Activated CD8-positive, alpha-beta memory T cell treated with anti-CD3 and anti-CD28 coated beads for 24 hours (primary cell): ENCODE data around the gene DHX57.
"Not testable (repeated sequence)": the region's sequence is repeated elsewhere in the genome, so short reads cannot be mapped to it uniquely, and the experiment has no call there.

Experiments
- DNase-seq: peaks from one replicate; pipeline ENCODE4 v3.0.0-alpha.2; 2020

Gene DHX57

DNA sequence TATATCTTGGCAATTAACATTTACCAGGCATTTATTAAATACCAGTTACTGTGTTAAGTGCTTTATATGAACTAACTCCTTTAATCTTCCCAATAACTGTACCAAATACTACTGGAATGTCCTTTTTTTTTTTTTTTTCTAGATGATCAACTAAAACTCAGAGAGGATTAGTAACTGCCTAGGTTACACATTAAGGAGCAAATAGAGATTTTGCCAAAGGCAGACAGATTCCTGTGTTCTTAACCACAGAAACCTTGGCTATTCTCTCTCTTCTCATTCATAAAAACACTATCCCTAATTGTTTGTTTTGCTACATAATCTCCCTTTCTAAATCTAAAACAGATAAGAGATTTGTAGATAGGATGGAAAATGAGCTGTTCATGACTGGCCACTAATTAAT lies 13.3 kb downstream of the DHX57 start:
- no peak for DNase-seq

DNA sequence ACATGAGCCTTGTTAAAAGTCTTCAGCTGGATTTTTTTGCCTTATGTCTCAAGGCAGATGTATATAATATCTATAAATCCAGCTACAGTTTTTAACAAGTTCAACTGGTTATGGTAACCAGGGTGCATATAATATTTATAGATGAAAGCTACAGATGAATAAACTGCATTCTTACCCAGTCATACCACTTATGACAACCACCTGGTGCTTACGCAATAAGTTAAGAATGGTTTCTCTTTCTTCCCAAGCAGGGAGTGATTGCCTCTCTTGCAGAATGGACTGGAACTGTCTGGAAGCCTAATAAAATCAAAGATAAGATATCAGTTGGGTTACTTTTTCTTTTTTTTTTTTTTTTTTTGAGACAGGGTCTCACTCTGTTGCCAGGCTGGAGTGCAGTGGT lies 19.6 kb downstream of the DHX57 start:
- no peak for DNase-seq

DNA sequence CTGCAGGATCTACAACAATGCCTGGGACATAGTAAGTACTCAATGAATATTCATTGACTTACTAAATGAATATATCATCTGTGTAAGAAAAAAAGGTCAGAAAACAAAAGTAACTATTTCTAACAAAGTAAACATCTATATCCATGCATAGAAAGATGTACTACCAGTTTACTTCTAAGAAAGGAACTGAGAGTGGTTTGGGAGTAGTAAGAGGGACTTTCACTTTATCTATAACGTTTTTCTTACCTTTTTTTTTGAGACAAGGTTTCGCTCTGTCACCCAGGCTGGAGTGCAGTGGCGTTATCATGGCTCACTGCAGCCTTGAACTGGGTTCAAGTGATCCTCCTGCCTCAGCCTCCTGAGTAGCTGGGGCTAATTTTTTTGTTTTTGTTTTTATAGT lies 25.7 kb downstream of the DHX57 start:
- DNase-seq: no peak

DNA sequence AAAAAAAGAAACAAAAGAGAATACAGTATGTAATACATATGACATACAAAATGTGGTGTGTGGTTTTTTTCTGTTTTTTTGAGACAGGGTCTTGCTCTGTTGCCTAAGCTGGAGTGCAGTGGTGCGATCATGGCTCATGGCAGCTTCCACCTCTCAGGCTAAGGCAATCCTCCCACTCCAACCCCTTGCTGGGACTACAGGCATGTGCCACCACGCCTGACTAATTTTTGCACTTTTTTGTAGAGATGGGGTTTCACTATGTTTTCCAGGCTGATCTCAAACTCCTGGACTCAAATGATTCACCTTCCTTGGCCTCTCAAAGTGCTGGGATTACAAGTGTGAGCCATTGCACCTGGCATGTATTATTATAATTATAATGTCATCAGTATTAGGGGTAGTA lies 38.9 kb downstream of the DHX57 start:
- DNase-seq: no peak

DNA sequence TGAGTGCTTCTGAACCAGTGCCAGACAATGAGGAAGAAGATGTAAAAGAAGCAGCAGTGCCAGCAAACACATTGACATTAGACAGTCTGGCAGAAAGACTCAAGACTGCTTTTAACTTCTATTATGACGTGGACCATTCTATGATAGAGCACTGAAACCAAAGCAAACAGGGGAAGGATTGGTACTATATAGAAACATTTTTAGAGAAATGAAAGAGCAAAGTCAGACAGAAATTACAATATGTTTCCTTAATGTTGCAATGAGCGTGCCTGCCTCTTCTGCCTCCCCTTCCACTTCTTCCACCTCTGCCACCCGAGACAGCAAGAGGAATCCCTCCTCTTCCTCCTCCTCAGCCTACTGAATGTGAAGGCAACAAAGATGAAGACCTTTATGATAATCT lies 39.7 kb downstream of the DHX57 start:
- no peak for DNase-seq

DNA sequence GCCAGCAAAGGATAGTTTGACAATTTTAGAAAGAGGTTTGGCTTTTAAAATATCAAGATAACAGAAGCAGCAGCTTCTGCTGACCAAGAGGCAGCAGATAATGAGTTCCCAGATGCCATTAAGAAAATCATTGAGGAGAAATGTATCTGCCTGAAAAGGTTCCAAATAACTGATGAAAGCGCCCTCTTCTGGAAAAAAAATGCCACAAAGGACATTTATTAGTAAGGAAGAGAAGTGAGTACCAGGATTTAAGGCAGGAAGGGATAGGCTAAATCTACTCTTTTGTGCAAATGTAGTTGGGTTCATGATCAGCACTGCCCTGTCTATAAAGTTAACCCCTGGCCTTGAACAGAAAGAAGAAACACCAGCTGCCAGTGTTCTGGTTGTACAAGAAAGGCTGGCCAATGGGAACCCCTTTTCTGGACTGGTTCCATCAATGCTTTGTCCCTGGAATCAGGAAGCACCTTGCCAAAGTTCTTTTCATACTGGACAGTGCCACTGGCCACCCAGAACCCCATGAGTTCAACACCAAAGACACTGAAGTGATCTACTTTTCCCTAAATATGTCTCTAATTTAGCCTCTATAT lies 40.6 kb downstream of the DHX57 start:
- no peak for DNase-seq

DNA sequence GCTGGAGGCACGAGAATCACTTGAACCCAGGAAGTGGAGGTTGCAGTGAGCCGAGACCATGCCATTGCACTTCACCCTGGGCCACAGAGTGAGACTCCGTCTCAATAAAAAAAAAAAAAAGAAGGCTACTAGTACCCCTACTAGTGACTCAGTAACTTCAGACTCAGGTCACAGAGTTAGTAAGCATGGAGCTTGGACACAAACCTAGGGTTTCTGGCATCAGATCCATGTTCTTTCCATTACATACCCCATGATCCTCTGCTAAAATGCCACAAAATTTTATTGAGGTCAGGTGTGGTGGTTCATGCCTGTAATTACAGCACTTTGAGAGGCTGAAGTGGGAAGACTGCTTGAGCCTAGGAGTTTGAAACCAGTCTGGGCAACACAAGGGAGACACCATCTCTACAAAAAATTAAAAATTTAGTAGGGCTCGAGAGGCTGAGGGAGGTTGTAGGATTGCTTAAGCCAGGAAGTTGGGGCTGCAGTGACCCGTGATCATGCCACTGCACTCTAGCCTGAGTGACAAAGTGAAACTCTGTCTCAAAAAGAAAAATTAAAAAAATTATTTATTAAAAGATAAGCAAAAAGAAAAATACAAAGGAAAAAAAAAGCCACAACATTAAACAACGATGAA lies 45.1 kb downstream of the DHX57 start:
- no peak for DNase-seq

DNA sequence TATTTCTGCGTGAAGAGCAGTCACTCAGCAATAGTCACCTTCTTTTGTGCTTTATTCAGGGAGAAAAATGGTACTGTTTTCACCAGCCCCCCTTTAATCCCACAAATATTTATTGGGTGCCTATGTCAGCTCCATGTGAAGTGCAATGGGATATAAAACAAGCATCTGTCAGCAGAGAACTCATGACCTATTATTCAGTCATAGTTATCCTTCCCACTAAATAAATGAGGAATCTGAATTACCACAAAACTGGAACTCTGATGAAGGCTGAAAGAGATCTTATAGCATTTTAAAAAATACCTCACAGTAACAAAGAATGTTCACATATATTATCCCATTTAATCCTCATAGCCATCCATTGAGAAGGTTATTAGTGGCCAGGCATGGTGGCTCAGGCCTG lies 45.8 kb downstream of the DHX57 start:
- no peak for DNase-seq

DNA sequence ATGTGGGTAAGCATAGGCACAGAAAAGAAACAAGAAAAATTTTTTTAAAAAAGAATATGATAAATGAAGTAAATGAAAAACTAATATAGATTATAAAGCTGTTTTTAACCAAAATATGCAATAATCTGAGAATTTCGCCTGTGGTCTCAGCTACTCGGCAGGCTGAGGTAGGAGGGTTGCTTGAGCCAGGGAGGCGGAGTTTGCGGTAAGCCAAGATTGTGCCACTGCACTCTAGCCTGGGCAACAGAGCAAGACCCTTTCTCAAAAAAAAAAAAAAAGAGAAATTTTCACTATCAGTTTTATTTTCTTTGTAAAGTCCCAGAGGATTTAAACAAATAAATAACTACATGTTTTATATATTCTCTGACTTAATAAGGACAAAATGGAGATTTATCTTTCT lies 47.3 kb downstream of the DHX57 start:
- DNase-seq: no peak

DNA sequence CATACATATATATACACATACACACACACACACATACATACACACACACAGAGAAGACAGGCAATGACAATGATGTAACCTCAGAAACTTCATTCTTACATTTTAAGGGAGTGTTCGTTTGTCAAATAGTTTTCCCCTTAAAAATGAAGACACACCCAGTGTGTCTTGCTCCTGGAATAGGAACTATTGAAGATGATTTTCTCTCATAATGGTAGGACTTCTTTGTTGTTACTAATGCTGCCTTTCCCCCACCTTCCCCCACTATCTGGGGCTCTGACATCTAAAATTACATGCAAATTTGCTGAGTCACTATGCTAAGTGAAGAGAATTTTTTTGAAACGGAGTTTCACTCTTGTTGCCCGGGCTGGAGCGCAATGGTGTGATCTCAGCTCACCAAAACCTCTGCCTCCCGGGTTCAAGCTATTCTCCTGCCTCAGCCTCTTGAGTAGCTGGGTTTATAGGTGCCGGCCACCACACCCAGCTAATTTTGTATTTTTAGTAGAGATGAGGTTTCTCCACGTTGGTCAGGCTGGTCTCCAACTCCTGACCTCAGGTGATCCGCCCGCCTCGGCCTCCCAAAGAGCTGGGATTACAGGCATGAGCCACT lies 48.1 kb downstream of the DHX57 start:
- DNase-seq: not testable (repeated sequence)

DNA sequence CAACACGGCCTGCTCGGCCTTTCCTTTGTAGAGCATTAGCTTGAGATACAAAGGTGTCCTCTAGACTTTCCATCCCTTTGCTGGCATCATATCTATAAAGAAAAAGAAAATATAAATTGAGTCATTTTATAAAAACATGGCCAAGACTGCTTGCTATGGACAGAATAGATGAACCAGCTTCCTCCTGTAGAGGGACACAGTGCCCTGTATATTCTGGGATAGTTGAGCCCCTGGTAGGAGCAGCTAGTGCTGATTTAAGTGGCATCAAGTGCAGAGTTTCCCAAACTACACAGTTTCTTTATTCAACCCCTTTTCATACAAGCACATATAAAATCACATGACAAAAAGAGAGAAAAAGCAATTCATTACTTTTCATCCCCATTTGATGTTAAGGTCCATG lies 49.8 kb downstream of the DHX57 start:
- no peak for DNase-seq

DNA sequence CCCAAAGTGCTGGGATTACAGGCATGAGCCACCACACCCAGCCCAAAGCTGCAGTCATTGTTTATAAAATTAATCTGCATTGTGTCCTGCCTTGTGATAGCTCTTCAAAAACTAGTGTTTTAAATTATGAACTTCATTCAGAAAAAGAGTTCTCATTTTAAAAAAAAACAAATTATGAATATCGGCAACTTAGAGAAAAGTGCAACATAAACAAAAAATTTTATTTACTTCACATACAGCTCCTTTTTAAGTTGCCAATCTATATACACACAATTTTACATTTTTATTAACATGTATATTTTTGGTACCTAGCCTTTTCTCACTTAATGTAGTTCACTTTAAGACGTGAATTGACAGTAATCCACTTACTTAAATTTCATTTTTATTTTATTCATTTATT lies 50.8 kb downstream of the DHX57 start:
- no peak for DNase-seq

DNA sequence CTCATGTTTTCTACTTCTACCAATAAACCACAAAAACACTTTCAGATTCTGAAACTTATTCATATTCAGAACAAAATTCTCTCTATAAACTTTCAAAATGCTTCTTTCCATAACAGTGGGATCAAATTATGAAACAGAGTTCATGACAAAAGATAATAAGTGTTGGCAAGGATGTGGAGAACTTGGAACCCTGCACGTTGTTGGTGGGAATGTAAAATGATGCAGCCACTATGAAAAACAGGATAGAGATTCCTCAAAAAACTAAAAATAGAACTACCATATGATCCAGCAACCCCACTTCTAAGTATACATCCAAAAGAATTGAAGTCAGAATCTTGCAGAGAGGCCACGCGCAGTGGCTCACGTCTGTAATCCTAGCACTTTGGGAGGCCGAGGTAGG lies 52.3 kb downstream of the DHX57 start:
- DNase-seq: no peak

DNA sequence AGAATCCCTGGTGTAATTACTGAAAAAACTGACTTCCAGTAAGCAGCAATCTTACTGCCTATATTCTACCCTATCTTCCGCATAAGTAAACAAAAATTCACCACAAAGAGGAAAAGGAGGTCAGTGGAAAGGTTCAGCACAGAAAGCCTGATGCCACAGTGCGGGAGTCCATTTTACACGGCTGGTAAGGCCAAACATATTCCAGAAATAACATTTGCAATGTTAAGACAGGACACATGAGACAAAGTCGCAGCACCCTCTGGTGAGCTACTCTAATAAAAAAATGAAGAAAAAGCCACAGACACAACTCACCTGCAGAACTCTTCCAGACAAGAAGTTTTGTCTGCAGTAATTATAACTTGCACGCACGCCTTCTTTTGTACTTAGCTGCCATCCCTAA lies 57.2 kb downstream of the DHX57 start:
- no peak for DNase-seq

DNA sequence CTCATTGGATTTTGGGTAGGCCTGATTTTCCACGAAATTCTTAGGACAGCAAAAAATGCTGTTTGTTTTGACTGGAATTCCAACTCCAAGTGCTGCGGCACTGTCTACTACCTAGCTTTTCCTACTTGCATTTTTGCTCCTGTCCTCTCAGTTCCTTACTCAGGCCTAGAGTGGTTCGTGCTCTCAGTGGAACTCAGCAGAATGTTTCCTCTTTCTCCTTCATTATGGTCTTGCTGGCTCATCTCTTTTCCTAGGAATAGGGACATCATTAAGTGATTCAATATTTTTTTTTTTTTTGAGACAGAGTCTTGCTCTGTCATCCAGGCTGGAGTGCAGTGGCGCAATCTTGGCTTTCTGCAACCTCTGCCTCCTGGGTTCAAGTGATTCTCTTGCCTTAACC lies 59.8 kb downstream of the DHX57 start:
- DNase-seq: no peak

DNA sequence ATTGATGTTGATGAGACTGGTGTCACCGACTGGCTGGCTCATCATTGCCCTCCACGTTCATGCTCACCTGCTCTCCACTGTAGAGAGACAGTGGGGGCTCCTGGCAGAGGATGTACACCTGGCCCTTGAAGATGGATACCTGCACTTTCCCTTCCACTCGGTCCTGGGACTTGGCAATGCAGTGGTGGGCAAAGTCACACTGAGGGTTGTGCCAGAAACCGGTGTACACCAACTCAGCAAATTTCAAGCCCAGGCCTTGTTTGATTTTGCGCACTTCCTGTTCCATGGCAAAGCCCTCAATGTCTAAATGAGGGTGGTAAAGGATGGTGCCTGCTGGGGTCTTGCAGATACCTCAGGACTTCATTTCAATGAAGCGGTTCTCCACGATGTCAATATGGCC lies 65.2 kb downstream of the DHX57 start:
- no peak for DNase-seq

DNA sequence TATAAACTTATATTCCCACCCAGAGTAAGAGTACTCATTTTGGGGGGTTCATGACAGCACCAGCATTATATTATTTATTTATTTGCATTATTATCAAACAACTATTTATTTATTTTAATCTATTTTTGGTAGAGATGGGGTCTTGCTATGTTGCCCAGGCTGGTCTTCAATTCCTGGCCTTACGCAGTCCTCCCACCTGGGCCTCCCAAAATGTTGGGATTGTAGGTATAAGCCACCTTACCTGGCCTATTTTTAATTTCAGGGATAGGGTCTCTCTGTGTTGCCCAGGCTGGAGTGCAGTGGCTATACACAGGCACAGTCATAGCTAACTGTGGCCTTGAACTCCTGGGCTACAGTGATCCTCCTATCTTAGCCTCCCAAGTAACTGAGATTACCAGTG lies 67.1 kb downstream of the DHX57 start:
- DNase-seq: no peak

DNA sequence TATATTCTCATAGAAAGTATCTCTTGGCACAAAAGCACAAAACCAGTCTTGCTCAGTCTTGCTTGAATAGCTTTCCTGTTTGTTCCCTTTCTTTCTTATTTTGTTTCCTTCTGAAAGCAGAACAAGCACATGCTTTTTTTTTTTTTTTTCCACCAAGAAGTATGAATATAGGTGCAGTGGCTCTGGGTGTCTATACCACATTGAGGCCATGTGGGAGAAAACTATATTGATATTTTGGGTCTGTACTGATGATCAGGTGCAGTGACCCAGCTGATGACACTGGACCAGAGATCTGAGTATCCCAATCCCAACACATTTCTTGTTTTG lies 69.0 kb downstream of the DHX57 start:
- no peak for DNase-seq

DNA sequence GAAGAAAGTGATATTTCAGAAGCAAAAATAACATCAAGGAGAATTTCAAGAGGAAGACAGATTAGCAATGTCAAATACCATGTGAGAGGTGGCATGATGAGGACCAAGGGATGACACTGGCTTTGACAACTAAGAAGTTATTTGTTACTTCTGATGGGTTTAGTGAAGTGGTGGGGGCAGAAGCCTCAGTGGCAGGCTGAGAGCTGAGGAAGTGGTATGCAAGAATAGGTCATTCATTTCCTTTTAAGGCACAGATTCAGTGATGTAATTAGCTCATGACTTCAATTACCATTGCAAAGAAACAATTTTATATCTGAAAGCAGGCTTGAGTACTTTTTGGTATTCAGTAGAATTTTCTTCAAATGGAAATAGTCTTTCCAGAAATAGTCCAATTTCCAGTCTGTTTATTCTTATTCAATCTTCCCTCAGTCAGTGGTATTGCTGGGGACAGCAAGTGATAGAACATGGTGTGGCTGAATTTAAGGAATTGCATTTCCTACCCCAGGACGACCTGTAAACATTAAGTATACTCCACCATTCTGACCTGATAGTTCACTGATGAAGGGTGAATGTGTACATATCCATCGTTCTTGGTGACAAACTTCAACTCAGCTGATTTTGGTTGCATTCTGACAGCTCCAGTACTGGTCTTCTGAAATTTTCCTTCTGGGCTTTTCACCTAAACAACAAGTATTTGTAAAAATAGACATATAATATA lies 69.6 kb downstream of the DHX57 start:
- DNase-seq: no peak

DNA sequence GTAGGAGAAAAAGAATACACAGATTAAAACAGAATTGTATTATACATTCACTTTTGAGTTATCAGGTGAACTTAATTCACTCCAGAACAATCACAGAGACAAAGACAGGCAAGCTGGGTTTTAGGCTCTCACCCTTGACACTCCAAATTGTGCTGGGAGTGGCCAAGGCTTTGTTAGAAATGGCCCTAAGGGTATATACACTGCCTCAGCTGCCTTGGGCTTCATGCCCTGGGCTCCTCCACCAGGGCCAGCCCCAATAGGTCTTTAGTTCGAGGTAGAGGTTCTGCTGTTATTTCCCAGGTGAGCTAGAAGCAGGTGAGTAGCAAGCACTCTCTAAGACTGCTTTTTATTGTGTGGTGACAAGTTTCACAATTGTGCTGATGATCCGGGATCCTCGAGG lies 77.8 kb downstream of the DHX57 start:
- DNase-seq: no peak

DNA sequence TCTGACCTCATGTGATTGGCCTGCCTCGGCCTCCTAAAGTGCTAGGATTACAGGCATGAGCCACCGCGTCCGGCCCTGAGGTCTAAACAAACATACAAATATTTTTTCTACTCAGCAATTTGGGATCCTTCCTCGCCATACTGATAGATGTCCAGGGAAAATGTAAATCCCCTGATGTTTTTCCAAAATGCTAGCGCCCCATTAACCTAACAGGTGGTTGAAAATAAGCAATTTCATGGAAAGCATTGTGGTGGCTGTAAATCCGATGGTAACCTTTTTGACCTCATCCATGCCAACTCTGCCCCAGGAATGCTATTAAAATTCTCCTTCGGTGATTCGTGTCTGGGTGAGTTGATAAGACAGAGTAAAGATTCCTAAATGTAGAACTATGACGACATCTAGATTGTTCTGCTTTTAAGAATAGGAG lies 78.5 kb downstream of the DHX57 start:
- DNase-seq: no peak

DNA sequence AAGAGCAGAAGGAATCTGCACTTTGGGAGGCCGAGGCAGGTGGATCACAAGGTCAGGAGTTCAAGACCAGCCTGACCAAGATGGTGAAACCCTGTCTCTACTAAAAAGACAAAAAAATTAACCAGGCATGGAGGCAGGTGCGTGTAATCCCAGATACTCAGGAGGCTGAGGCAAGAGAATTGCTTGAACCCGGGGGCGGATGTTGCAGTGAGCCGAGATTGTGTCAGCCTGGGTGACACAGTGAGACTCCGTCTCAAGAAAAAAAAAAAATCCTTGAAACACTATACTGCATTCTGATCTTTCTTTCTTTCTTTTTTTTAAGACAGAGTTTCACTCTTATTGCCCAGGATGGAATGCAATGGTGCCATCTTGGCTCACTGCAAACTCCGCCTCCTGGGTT lies 80.7 kb downstream of the DHX57 start:
- DNase-seq: not testable (repeated sequence)

DNA sequence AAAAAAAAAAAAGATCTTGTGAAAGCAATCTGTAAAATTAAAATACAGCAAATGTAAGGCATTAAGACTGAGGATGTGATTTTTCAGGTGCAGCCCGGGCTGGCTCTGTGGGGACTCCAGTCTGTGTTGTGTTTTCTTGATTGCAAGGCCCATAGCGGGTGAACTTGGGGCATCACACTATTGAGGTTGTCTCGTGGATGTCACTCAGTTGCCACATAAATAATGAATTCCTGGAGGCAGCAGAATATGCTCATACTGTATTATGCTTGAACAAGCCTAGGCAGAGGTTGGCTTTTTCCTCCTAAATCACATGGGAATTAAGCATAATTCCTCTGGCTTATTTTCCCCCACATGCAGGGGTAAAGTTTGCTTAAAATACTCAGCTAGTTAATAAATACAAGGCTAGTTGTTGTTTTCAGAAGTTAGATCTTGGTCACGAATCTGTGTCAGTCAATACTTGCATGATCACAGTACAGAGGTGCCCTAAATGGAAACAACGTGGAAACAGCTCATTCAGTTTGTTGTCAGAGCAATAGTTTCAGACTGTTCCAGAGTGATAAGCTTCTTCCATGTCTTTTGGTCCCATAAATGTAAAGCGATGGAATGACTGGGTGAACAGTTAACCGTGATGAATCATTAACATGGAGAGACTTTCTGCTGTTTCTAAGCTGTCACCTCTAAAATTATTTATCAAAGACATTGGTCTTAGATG lies 81.3 kb downstream of the DHX57 start:
- no peak for DNase-seq

DNA sequence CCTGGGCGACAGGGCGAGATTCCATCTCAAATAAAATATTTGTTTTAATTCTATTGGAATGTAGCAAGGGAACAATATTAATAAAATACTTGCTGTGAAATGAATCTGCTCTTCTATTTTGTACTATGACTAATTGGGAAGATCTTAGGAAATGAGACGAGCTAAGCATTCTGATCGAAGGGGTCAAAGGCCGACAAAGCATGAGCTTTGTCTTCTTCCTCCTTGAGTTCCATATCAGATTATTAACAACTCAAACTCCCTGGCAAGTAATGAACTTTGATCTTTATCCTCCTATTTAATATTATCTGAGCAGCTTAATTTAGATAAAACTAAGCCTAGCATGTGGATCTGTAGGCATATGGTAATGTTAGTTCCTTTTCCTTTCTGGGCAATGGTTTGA lies 82.2 kb downstream of the DHX57 start:
- no peak for DNase-seq
